GM04503 (cell line): Measurements from ENCODE around the gene TM9SF4.

Experiments
- DNase-seq: peaks from one replicate; pipeline ENCODE4 v3.0.0-alpha.2; 2012; ENCODE audit warnings: low read depth

The TM9SF4 gene

DNA sequence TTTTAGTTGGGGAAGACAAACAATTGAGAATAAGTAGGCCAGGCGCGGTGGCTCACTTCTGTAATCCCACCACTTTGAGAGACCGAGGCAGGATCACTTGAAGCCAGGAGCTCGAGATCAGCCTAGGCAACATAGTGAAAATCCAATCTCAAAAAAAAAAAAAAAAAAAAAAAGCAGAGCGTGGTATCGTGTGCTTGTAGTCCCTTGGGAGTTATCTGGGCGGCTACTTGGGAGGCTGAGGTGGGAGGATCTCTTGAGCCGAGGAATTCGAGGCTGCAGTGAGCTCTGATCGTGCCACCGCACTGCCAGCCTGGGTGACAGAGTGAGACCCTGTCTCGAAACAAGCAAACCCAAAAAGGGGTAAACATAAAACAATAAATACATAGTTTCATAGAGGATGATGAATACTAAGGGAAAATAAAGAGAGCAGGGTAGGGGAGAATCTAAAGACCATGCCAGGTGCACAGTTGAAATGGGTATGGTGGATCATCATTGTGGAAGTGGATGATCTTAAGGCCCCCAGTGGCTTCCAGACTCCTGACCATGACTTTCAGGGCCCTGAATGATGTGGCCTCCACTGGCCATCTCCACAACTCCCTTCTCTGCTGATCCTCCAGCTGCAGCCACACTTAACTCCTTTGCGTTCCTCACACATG, 99.1 kb downstream of the TM9SF4 start:
- no peak for DNase-seq

DNA sequence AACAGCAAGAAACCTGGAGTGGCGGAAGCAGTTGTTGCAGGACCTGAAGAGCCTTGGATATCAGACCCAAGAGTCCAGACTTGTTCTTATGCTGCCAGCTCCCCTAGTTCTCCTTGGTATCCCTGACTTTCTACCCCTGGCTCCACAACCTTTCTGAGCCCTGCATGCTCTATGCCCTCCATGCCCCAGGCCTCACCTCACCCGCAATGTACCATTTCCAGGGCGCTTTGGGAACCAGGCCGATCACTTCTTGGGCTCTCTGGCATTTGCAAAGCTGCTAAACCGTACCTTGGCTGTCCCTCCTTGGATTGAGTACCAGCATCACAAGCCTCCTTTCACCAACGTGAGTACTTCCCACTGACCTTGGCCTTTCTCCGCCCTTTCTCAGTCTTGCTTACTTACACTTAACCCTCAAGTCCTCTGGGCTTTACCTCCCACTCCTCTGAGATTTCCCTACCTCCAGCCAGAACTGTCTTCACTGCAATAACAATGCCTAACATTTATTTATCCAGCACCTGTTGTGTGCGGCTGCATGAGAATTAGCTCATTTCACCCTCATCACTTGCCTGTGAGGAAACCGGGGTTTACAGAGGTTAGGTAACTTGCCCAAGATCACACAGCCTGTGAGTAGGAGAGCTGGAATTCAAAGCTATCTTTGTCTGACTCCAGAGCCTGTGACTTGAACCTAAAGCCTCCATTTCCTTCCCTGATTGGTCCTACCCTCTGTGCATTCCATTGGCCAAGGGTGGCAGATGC, 100.5 kb downstream of the TM9SF4 start:
- DNase-seq = no peak

DNA sequence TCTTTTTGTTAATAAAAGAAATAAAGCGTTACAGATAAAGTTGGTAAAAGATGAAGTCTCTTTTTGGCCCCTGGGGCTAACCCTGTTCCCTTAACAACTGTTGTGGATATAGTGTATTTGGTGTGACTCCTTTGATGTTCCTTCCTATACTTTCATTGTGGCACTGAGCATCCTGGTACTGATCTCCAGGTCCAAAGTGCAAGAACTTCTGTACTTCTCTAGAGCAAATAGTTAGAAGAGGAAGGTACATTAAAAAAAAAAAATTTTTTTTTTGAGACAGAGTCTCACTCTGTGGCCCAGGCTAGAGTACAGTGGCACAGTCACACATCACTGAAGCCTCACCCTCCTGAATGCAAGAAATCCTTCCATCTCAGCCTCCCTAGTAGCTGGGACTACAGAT, 104.4 kb downstream of the TM9SF4 start:
- DNase-seq = no peak

DNA sequence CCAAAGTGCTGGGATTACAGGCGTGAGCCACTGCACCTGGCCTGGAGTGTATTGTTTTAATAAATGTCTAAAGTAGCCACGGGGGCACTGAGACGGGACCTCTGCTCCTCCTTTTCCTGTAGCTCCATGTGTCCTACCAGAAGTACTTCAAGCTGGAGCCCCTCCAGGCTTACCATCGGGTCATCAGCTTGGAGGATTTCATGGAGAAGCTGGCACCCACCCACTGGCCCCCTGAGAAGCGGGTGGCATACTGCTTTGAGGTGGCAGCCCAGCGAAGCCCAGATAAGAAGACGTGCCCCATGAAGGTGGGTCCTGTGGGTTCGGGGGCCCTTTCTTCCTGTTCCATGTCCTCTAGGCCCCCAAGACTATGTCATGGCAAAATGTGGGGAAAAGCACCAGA, 105.6 kb downstream of the TM9SF4 start:
- no peak for DNase-seq

DNA sequence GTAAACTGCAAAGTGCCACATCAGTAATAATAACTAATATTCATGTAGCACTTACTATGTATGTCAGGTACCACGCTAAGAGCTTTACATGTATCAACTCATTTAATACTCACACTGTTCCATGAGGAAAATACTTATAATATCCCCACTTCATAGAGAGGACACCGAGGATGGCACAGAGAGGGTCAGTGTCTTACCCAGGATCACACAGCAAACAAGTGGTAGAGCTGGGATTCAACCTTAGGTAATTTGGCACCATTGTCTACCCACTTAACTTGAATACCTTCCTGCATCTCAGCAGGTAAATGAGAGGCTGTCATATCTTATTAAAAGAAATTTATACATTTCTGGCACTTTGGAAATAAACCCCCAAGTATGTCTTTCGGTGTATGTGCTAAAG, 106.2 kb downstream of the TM9SF4 start:
- no peak for DNase-seq

DNA sequence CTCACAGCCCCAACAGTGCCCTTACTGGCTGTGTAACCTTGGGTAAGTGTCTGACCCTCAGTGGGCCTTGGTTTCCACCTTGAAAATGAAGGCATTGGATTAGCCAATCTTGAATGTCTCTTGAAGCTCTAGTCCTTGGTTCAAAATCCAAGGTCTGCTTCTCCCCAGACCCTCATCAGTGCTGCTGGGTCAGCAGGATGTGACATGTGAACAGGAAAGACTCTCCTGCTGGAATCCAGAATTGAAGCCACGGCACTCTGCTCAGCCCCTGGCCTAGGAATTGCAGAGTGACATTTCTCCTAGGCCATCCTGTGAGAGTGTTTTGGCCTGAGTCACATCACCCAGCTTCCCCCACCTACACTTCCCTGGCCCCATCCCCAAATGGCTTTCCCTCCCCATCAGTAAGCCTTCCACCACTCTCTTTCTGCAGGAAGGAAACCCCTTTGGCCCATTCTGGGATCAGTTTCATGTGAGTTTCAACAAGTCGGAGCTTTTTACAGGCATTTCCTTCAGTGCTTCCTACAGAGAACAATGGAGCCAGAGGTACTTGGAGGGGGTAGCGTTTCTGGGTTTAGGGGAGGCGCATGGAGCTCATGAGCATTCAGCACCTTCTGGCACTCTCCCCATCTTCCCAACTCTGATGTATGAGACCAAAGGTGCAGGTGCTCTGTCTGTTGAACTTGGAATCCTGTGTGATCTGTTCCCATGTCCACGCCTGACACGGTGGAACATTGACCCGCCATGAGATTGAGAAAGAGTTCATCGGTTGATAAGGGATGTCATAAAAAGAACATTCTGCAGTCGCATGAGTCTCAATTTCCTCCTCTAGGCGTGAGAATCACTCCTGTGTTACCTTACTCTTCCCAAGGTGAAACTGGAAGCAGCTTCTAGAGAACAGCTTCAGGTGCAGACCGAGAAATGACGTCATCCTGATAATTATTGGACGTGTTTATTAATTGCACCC, 106.9 kb downstream of the TM9SF4 start:
- no peak for DNase-seq
